GM12878 (cell line): ENCODE measurements around the gene CEND1.
A peak's percentile ranks its signal among the peaks of the same experiment; 100 is the strongest.

ENCODE experiments used
- BHLHE40 ChIP-seq, 2 experiments: fragments of 450-650 bp in 1 of 2; IDR thresholded peaks; 2 replicates each; pipeline ENCODE4 v1.6.1; 2011 to 2017; ENCODE audit warnings: low read depth in 2 of 2, borderline replicate concordance in 1 of 2, improper control_type of control experiment in 1 of 2, low read length in 1 of 2, mild to moderate bottlenecking in 1 of 2
- EP300 ChIP-seq, 2 experiments: fragments of 150-350 bp in 1 of 2; IDR thresholded peaks; 2 replicates each; pipeline ENCODE4 v1.6.1; 2011 to 2012; ENCODE audit warnings: low read depth in 2 of 2, low read length in 2 of 2, borderline replicate concordance in 1 of 2, improper control_type of control experiment in 1 of 2, inconsistent platforms in 1 of 2; ENCODE audit not compliant: control insufficient read depth in 1 of 2
- MTA3 ChIP-seq: IDR thresholded peaks from 2 replicates; pipeline ENCODE4 v1.6.1; 2012; ENCODE audit warnings: low read length, inconsistent platforms, borderline replicate concordance
- POLR2A ChIP-seq: IDR thresholded peaks from 2 replicates; pipeline ENCODE4 v1.6.1; 2011; ENCODE audit warnings: low read depth, mild to moderate bottlenecking, low read length
- POLR2AphosphoS5 ChIP-seq: IDR thresholded peaks from 2 replicates; pipeline ENCODE4 v1.6.1; 2011; ENCODE audit warnings: mild to moderate bottlenecking, low read length, inconsistent platforms
- SMC3 ChIP-seq: IDR thresholded peaks from 2 replicates; pipeline ENCODE4 v1.6.1; 2011; ENCODE audit warnings: low read length, improper control_type of control experiment, borderline replicate concordance
- ZNF274 ChIP-seq: IDR thresholded peaks from one replicate; pipeline ENCODE4 v1.8.0; 2011; ENCODE audit not compliant: insufficient read length, insufficient read depth
- TF ChIP-seq, protein P1 (sequence below), 3 experiments: IDR thresholded peaks in 2 of 3; conservative IDR thresholded peaks in 1 of 3; 2 replicates each; pipeline ENCODE4 v1.5.1; 2011; ENCODE audit warnings: low read depth in 3 of 3, low read length in 3 of 3, mild to moderate bottlenecking in 3 of 3, control low read depth in 2 of 3, moderate library complexity in 2 of 3, inconsistent platforms in 1 of 3, mixed read lengths in 1 of 3; ENCODE audit not compliant: control insufficient read depth in 2 of 3, insufficient read depth in 1 of 3; ENCODE audit errors: extremely low read depth in 1 of 3
- TF ChIP-seq, protein P2 (sequence below): IDR thresholded peaks from 2 replicates; pipeline ENCODE4 v1.6.1; 2012; ENCODE audit warnings: low read length, inconsistent platforms

DNA sequence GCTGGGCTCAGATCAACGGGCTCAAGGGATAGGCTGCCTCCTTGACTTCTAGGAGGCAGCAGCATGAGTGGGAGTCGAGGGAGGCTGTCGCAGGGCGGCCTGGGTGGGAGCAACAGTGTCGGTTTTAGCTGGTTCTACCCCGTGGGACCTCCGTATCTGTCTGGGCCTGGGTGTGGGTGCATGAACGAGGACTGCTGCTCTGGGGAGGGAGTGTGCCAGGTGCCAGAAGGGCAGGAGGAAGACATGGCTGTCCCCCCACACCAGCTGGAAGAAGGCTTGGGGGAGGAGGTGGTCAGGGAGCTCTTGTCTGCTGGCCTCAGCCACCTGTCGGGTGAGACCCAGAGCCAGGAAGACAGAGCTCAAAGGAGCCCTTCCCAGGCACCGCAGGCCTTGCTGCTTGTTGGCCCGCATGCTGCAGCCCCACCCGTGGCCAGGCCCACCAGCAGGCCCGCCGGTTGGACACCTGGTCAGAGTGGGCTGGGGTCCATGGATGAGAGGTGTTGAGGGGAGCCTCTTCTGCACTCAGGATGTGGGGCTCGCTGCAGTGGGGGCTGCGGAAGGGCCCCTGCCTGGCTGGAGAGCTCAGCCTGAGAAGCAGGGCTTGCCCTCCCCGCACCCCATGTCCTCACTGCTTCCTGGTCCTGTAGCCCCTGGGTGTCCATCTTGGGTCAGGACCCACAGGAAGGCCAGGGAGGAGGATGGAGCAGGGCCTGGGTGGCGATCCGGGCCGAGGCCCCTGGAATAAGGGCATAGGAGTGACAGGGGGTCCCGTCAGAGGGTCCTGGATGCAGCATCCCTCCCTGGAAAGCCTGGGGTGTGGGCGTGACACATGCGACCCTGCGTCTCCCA is 3.4 kb downstream of the CEND1 start:
- TF ChIP-seq MTA3 (no peak), POLR2AphosphoS5 (no peak), SMC3 (no peak), EP300 (IDR thresholded peaks at IDR 0.05; ENCODE audit: borderline replicate concordance in 1 of 2, control insufficient read depth in 1 of 2, low read depth in 2 of 2, low read length in 2 of 2) (no peak), ZNF274 (no peak), POLR2A (0 out of 2 replicates have a peak, but pooled peaks have one; percentile 11), BHLHE40 (IDR thresholded peaks at IDR 0.05; ENCODE audit: borderline replicate concordance in 1 of 2, low read depth in 2 of 2, low read length in 1 of 2) (no peak)
- TF ChIP-seq, protein P1, sequence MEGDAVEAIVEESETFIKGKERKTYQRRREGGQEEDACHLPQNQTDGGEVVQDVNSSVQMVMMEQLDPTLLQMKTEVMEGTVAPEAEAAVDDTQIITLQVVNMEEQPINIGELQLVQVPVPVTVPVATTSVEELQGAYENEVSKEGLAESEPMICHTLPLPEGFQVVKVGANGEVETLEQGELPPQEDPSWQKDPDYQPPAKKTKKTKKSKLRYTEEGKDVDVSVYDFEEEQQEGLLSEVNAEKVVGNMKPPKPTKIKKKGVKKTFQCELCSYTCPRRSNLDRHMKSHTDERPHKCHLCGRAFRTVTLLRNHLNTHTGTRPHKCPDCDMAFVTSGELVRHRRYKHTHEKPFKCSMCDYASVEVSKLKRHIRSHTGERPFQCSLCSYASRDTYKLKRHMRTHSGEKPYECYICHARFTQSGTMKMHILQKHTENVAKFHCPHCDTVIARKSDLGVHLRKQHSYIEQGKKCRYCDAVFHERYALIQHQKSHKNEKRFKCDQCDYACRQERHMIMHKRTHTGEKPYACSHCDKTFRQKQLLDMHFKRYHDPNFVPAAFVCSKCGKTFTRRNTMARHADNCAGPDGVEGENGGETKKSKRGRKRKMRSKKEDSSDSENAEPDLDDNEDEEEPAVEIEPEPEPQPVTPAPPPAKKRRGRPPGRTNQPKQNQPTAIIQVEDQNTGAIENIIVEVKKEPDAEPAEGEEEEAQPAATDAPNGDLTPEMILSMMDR (IDR thresholded peaks at IDR 0.05 in 2 of 3, conservative IDR thresholded peaks at IDR 0.05 in 1 of 3; ENCODE audit: control insufficient read depth in 2 of 3, extremely low read depth in 1 of 3, insufficient read depth in 1 of 3, low read depth in 3 of 3, low read length in 3 of 3): no peak
- TF ChIP-seq, protein P2, sequence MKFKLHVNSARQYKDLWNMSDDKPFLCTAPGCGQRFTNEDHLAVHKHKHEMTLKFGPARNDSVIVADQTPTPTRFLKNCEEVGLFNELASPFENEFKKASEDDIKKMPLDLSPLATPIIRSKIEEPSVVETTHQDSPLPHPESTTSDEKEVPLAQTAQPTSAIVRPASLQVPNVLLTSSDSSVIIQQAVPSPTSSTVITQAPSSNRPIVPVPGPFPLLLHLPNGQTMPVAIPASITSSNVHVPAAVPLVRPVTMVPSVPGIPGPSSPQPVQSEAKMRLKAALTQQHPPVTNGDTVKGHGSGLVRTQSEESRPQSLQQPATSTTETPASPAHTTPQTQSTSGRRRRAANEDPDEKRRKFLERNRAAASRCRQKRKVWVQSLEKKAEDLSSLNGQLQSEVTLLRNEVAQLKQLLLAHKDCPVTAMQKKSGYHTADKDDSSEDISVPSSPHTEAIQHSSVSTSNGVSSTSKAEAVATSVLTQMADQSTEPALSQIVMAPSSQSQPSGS: no peak
